ENCODE data around the gene SV2C. TPM values are rescaled to one million over a fixed set of nuclear protein-coding genes. Genes with fewer than 3 reads are reported as not detected.
"Not testable (repeated sequence)": the region's sequence is repeated elsewhere in the genome, so short reads cannot be mapped to it uniquely, and the experiment has no call there.

Gene SV2C
- total RNA-seq (2014; rRNA removed; shearing (Covaris generic)): 0.43 and 0.85 TPM in 2 replicates

- in situ Hi-C loops (cut with HindIII; ENCODE audit: low sequenced_read_pairs): no loop called here
- DNase-seq (ENCODE audit: low spot score): no peak
Observed at GRCh38 chr5:76082772-76083554, at the start of gene SV2C. Gene SV2C, plus strand, starts transcription at chr5:76083383. Its CDS starts 48,368 bp downstream, at chr5:76131751.

- DNase-seq (ENCODE audit: low spot score); in situ Hi-C loops (cut with HindIII; ENCODE audit: low sequenced_read_pairs): not testable (repeated sequence)
Observed at GRCh38 chr5:76037736-76038151, 45.4 kb upstream of the SV2C start.

GRCh38 chr5:76038212-76038611, 45.0 kb upstream of the SV2C start:
- in situ Hi-C loops (cut with HindIII; ENCODE audit: low sequenced_read_pairs): no loop called here
- DNase-seq (ENCODE audit: low spot score): no peak

GRCh38 chr5:76040806-76041205, 42.4 kb upstream of the SV2C start:
- in situ Hi-C loops (cut with HindIII; ENCODE audit: low sequenced_read_pairs): no loop called here
- DNase-seq (ENCODE audit: low spot score): no peak

GRCh38 chr5:76041863-76042262, 41.3 kb upstream of the SV2C start:
- in situ Hi-C loops (cut with HindIII; ENCODE audit: low sequenced_read_pairs): no loop called here
- DNase-seq (ENCODE audit: low spot score): no peak

- in situ Hi-C loops (cut with HindIII; ENCODE audit: low sequenced_read_pairs): no loop called here
- DNase-seq (ENCODE audit: low spot score): no peak
Observed at GRCh38 chr5:76046741-76047140, 36.4 kb upstream of the SV2C start.

- no peak for DNase-seq (ENCODE audit: low spot score)
- in situ Hi-C loops (cut with HindIII; ENCODE audit: low sequenced_read_pairs): no loop called here
Observed at GRCh38 chr5:76050134-76050533, 33.0 kb upstream of the SV2C start.

- in situ Hi-C loops (cut with HindIII; ENCODE audit: low sequenced_read_pairs): no loop called here
- DNase-seq (ENCODE audit: low spot score): no peak
Observed at GRCh38 chr5:76062502-76063041, 20.6 kb upstream of the SV2C start.

- DNase-seq (ENCODE audit: low spot score): no peak
- in situ Hi-C loops (cut with HindIII; ENCODE audit: low sequenced_read_pairs): no loop called here
Observed at GRCh38 chr5:76065258-76065657, 17.9 kb upstream of the SV2C start.

- in situ Hi-C loops (cut with HindIII; ENCODE audit: low sequenced_read_pairs): no loop called here
- DNase-seq (ENCODE audit: low spot score): no peak
Observed at GRCh38 chr5:76069061-76069735, 14.0 kb upstream of the SV2C start.

GRCh38 chr5:76074487-76075065, 8.6 kb upstream of the SV2C start:
- in situ Hi-C loops (cut with HindIII; ENCODE audit: low sequenced_read_pairs): no loop called here
- peak; percentile 18 for DNase-seq (ENCODE audit: low spot score)

- no peak for DNase-seq (ENCODE audit: low spot score)
- in situ Hi-C loops (cut with HindIII; ENCODE audit: low sequenced_read_pairs): no loop called here
Observed at GRCh38 chr5:76081811-76082771, 1.1 kb upstream of the SV2C start.

GRCh38 chr5:76083555-76084495, 642 bp downstream of the SV2C start:
- DNase-seq (ENCODE audit: low spot score): no peak
- in situ Hi-C loops (cut with HindIII; ENCODE audit: low sequenced_read_pairs): no loop called here

GRCh38 chr5:76084496-76085242, 1.5 kb downstream of the SV2C start:
- in situ Hi-C loops (cut with HindIII; ENCODE audit: low sequenced_read_pairs): no loop called here
- no peak for DNase-seq (ENCODE audit: low spot score)

GRCh38 chr5:76085243-76085579, 2.0 kb downstream of the SV2C start:
- no peak for DNase-seq (ENCODE audit: low spot score)
- in situ Hi-C loops (cut with HindIII; ENCODE audit: low sequenced_read_pairs): no loop called here

GRCh38 chr5:76086095-76086494, 2.9 kb downstream of the SV2C start:
- in situ Hi-C loops (cut with HindIII; ENCODE audit: low sequenced_read_pairs): no loop called here
- DNase-seq (ENCODE audit: low spot score): no peak

GRCh38 chr5:76089156-76089555, 6.0 kb downstream of the SV2C start:
- in situ Hi-C loops (cut with HindIII; ENCODE audit: low sequenced_read_pairs); DNase-seq (ENCODE audit: low spot score): not testable (repeated sequence)
